Measurements from ENCODE around the gene CHMP4B. TPM values are rescaled to one million over a fixed set of nuclear protein-coding genes. Genes with fewer than 3 reads are reported as not detected.

CHMP4B gene
- total and polyA plus RNA-seq, 4 donors: 91.6 to 162 (median 120) TPM

- H3K27me3 ChIP-seq (ENCODE audit: control insufficient read depth in 3 of 3, insufficient read depth in 3 of 3, low read length in 2 of 3): no peaks in the 10 kb centered on the region
- no peak for DNase-seq
- TF ChIP-seq CTCF (IDR thresholded peaks at IDR 0.05; ENCODE audit: control extremely low read depth, extremely low read depth): no peak
- H3K4me1 ChIP-seq (ENCODE audit: control insufficient read depth in 5 of 5, insufficient read depth in 5 of 5, low read length in 5 of 5): peaks cover 0 to 7% (median 0%) of the 10 kb centered on the region in 5 donors
- ATAC-seq (ENCODE audit: insufficient read depth, low FRiP score): no peak
- no peak overlapping the region for H3K4me3 ChIP-seq
- 72 to 80% methylated on average over 7 of the region's 7 CpGs for WGBS, 2 donors
- H3K9me3 ChIP-seq (ENCODE audit: control insufficient read depth in 4 of 4, insufficient read depth in 3 of 4, low read length in 3 of 4): peaks cover 0 to 8% (median 3%) of the 10 kb centered on the region in 4 donors
- no peak overlapping the region for H3K27ac ChIP-seq (ENCODE audit: low read depth in 1 of 2, low read length in 1 of 2)
- no peaks in the 10 kb centered on the region for H3K36me3 ChIP-seq (ENCODE audit: control insufficient read depth in 4 of 4, insufficient read depth in 4 of 4, low read length in 4 of 4)
- no peak overlapping the region for H3K9ac ChIP-seq (ENCODE audit: insufficient read depth in 1 of 2, low read length in 2 of 2)
Observed at GRCh38 chr20:33875055-33875454, 63.9 kb downstream of the CHMP4B start.

DNA sequence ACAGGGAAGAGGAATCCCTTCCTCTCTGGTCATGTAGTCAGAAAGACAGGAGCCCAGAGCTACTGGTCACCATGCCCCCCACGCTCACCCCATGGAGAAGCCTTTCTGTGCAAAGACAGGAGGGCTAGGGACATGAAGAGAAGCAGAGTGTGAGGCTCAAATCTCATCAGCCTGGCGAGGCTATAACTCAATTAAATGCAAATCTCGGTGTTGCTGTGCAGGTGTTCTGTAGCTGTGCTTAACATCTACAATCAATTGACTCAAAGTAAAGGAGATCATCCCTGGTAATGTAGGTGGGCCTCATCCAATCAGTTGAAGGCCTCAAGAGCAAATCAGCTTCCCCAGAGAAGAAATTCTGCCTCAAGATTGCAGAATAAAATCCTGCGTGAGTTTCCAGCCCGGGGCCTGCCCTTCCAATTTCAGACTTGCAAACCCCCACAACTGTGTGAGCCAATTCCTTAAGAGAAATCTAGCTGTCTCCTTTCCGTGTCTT is 64.4 kb downstream of the CHMP4B start:
- H3K36me3 ChIP-seq (ENCODE audit: control insufficient read depth in 4 of 4, insufficient read depth in 4 of 4, low read length in 4 of 4): no peaks in the 10 kb centered on the region
- 92 to 93% methylated on average over 6 of the region's 6 CpGs for whole genome bisulfite sequencing, 2 donors
- H3K27ac ChIP-seq (ENCODE audit: low read depth in 1 of 2, low read length in 1 of 2): no peak overlapping the region
- peaks cover 0 to 7% (median 0%) of the 10 kb centered on the region in 5 donors for H3K4me1 ChIP-seq (ENCODE audit: control insufficient read depth in 5 of 5, insufficient read depth in 5 of 5, low read length in 5 of 5)
- ATAC-seq (ENCODE audit: insufficient read depth, low FRiP score) (no peak), DNase-seq (no peak)
- peaks cover 0 to 8% (median 3%) of the 10 kb centered on the region in 4 donors for H3K9me3 ChIP-seq (ENCODE audit: control insufficient read depth in 4 of 4, insufficient read depth in 3 of 4, low read length in 3 of 4)
- no peak overlapping the region for H3K4me3 ChIP-seq
- no peaks in the 10 kb centered on the region for H3K27me3 ChIP-seq (ENCODE audit: control insufficient read depth in 3 of 3, insufficient read depth in 3 of 3, low read length in 2 of 3)
- H3K9ac ChIP-seq (ENCODE audit: insufficient read depth in 1 of 2, low read length in 2 of 2): no peak overlapping the region
- TF ChIP-seq CTCF (IDR thresholded peaks at IDR 0.05; ENCODE audit: control extremely low read depth, extremely low read depth): no peak

- H3K4me1 ChIP-seq (ENCODE audit: control insufficient read depth in 5 of 5, insufficient read depth in 5 of 5, low read length in 5 of 5): no peaks in the 10 kb centered on the region
- 92 to 94% methylated on average over 2 of the region's 2 CpGs for whole genome bisulfite sequencing, 2 donors
- DNase-seq (no peak), ATAC-seq (ENCODE audit: insufficient read depth, low FRiP score) (no peak)
- no peak overlapping the region for H3K4me3 ChIP-seq
- H3K9ac ChIP-seq (ENCODE audit: insufficient read depth in 1 of 2, low read length in 2 of 2): no peak overlapping the region
- no peaks in the 10 kb centered on the region for H3K27me3 ChIP-seq (ENCODE audit: control insufficient read depth in 3 of 3, insufficient read depth in 3 of 3, low read length in 2 of 3)
- TF ChIP-seq CTCF (IDR thresholded peaks at IDR 0.05; ENCODE audit: control extremely low read depth, extremely low read depth): no peak
- peaks cover 0 to 8% (median 3%) of the 10 kb centered on the region in 4 donors for H3K9me3 ChIP-seq (ENCODE audit: control insufficient read depth in 4 of 4, insufficient read depth in 3 of 4, low read length in 3 of 4)
- H3K27ac ChIP-seq (ENCODE audit: low read depth in 1 of 2, low read length in 1 of 2): no peak overlapping the region
- H3K36me3 ChIP-seq (ENCODE audit: control insufficient read depth in 4 of 4, insufficient read depth in 4 of 4, low read length in 4 of 4): no peaks in the 10 kb centered on the region
Observed at GRCh38 chr20:33878583-33878982, 67.4 kb downstream of the CHMP4B start.

- Histone ChIP-seq H3K9me3 (ENCODE audit: control insufficient read depth in 4 of 4, insufficient read depth in 3 of 4, low read length in 3 of 4) (peaks cover 0 to 8% (median 3%) of the 10 kb centered on the region in 4 donors), H3K4me1 (ENCODE audit: control insufficient read depth in 5 of 5, insufficient read depth in 5 of 5, low read length in 5 of 5) (no peaks in the 10 kb centered on the region), H3K4me3 (no peak overlapping the region), H3K9ac (ENCODE audit: insufficient read depth in 1 of 2, low read length in 2 of 2) (no peak overlapping the region), H3K36me3 (ENCODE audit: control insufficient read depth in 4 of 4, insufficient read depth in 4 of 4, low read length in 4 of 4) (no peaks in the 10 kb centered on the region), H3K27ac (ENCODE audit: low read depth in 1 of 2, low read length in 1 of 2) (no peak overlapping the region), H3K27me3 (ENCODE audit: control insufficient read depth in 3 of 3, insufficient read depth in 3 of 3, low read length in 2 of 3) (no peaks in the 10 kb centered on the region)
- ATAC-seq (ENCODE audit: insufficient read depth, low FRiP score) (no peak), DNase-seq (no peak)
- no peak for TF ChIP-seq CTCF (IDR thresholded peaks at IDR 0.05; ENCODE audit: control extremely low read depth, extremely low read depth)
- 76 to 90% methylated on average over 4 of the region's 4 CpGs for WGBS, 2 donors
Observed at GRCh38 chr20:33880396-33880795, 69.2 kb downstream of the CHMP4B start.
